LNCAP (cell line): Measurements from ENCODE around the gene CDON.

Experiments used
- CTCF ChIP-seq: fragments of 450-650 bp; IDR thresholded peaks from 2 replicates; pipeline ENCODE4 v1.5.1; 2017; ENCODE audit warnings: mild to moderate bottlenecking

Gene CDON

GRCh38 chr11:126082251-126083109 is 19.8 kb upstream of the CDON start:
- no peak for TF ChIP-seq CTCF

GRCh38 chr11:126081915-126082250 is 19.2 kb upstream of the CDON start:
- no peak for TF ChIP-seq CTCF

DNA sequence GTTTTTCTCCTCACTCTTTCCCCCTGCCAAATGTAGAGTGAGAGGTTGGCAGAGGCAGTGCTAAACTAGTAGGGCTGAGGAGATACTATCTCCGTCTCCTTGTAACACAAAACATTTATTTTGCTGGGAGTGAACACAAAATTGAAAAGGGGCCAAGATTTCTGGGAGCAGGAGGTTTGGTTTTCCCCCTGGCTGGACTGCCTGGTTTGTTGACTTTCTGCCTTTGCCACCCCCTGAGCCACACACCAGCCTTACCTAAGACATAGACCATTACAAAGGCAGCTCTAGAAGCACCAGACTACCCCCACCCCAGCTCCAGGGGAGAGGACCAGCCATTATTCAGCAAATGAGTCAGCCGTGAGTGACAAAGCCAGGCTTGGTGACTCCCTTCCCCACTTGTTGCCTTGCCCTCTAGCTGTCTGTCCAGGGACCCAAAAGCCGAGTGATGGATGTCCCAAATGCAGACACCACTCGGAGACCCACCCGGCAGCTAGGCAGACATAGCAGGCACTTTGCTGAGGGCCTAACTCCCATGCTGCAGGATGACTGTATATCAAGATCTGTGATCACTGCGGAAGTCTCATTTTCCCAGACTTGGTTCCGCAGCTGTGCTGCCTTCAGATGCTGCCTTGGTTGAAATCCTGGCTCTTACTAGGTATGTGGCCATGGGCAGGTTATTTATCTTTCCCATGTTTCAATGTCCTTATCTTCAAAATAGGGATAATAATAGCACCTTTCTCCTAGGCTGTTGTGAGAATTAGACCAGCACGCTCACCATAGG is 17.7 kb upstream of the CDON start:
- TF ChIP-seq CTCF, result no peak

DNA sequence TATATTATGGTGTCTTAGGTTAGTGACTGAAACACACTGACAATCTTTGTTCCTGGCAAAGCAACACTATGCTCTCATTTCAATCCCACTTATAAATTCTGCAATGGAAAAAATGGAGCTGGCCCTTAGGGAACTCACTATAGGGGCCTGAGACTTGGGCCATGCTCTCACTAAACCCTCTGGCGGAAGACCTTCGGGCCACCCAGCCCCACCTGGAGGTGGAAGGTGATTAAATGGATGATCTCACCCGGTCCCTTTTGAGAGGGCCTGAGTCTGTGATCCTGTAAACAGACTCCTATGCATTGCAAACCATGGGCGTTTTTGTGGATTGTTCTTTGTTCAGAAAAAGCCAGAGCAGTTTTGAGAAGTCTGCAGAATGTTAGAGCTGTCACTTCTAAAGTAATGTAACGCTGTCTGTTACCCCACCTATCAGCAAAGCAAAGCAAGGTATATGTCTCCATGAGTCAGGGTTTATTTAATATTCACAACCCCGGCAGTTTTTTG is 17.0 kb upstream of the CDON start:
- TF ChIP-seq CTCF, result no peak

- TF ChIP-seq CTCF, result no peak
Observed at GRCh38 chr11:126076641-126077040, 14.0 kb upstream of the CDON start.

GRCh38 chr11:126072801-126073594 is 10.3 kb upstream of the CDON start:
- no peak for TF ChIP-seq CTCF

- no peak for TF ChIP-seq CTCF
Observed at GRCh38 chr11:126072141-126072741, 9.6 kb upstream of the CDON start.
